ENCODE measurements around the gene S100A9.
A peak's percentile ranks its signal among the peaks of the same experiment; 100 is the strongest.
"Not testable (repeated sequence)": the region's sequence is repeated elsewhere in the genome, so short reads cannot be mapped to it uniquely, and the experiment has no call there.

The S100A9 gene

DNA sequence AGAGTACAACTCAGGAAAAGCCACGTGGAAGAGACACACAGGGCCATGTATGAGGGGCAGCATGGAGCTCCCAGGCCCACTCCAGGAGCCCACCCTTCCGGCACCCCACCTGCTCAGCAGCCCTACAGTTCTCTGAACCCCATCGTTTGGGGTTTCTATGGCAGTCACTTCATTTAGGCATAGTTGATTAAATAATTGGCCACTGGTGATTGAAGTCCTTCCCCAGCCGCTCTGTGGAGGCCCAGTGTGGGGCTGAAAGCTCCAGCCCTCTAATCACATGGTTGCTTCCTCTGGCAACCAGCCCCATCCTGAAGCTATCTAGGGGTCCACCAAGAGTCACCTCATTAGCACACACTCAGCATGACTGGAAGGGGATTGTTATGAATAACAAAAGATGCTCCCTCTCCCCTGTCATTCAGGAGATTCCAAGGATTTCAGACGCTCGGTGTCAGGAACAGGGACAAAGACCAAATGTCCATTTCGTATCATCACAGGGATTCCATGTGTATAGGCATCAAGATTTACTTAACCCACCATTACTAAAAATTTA is 46.5 kb downstream of the S100A9 start:
- no peak overlapping the region for H3K27ac ChIP-seq (ENCODE audit: insufficient read depth in 1 of 2, low read depth in 1 of 2, low read length in 2 of 2, poor library complexity in 1 of 2, severe bottlenecking in 2 of 2)
- H3K36me3 ChIP-seq (ENCODE audit: control insufficient read depth in 4 of 4, insufficient read depth in 4 of 4, low read length in 3 of 4), result no peaks in the 10 kb centered on the region
- H3K9me3 ChIP-seq (ENCODE audit: control extremely low read depth in 1 of 5, control insufficient read depth in 4 of 5, insufficient read depth in 2 of 5, low read depth in 1 of 5, low read length in 4 of 5), result no peaks in the 10 kb centered on the region
- H3K4me1 ChIP-seq (ENCODE audit: control extremely low read depth in 1 of 4, control insufficient read depth in 4 of 4, insufficient read depth in 4 of 4, low read length in 3 of 4), result no peaks in the 10 kb centered on the region
- peaks cover 0 to 3% (median 3%) of the 10 kb centered on the region in 5 experiments for H3K27me3 ChIP-seq (replicated peaks in 2 of 5; ENCODE audit: control insufficient read depth in 4 of 5, insufficient read depth in 5 of 5, low read length in 4 of 5)
- 98% methylated on average over 6 of the region's 7 CpGs for WGBS (ENCODE audit: insufficient coverage)
- no peak overlapping the region for H3K4me3 ChIP-seq (ENCODE audit: control insufficient read depth in 1 of 7, extremely low read depth in 1 of 7, insufficient read depth in 4 of 7, low read depth in 2 of 7, low read length in 6 of 7)
- POLR2A ChIA-PET, result no interaction called here
- DNase-seq, result no peak
- CTCF ChIA-PET, result interaction anchor here (1.1 to 7.8 kb wide), 7 partner anchors 11 to 55 kb away, joined by 3 to 97 read pairs (median 3); partner anchors contain the start of genes PGLYRP4, S100A12, S100A8 and S100A9

- peak; percentile 50 to 75 (median 72) for DNase-seq
- peaks cover 0 to 4% (median 3%) of the 10 kb centered on the region in 5 experiments for H3K27me3 ChIP-seq (replicated peaks in 2 of 5; ENCODE audit: control insufficient read depth in 4 of 5, insufficient read depth in 5 of 5, low read length in 4 of 5)
- ChIA-PET CTCF (interaction anchor here (1.1 to 7.8 kb wide), 4 partner anchors 11 to 56 kb away, joined by 3 to 97 read pairs (median 4); partner anchors contain the start of genes PGLYRP4 and S100A9), POLR2A (no interaction called here)
- H3K4me1 ChIP-seq (ENCODE audit: control extremely low read depth in 1 of 4, control insufficient read depth in 4 of 4, insufficient read depth in 4 of 4, low read length in 3 of 4), result no peaks in the 10 kb centered on the region
- no peaks in the 10 kb centered on the region for H3K36me3 ChIP-seq (ENCODE audit: control insufficient read depth in 4 of 4, insufficient read depth in 4 of 4, low read length in 3 of 4)
- no peak overlapping the region for H3K4me3 ChIP-seq (ENCODE audit: control insufficient read depth in 1 of 7, extremely low read depth in 1 of 7, insufficient read depth in 4 of 7, low read depth in 2 of 7, low read length in 6 of 7)
- H3K9me3 ChIP-seq (ENCODE audit: control extremely low read depth in 1 of 5, control insufficient read depth in 4 of 5, insufficient read depth in 2 of 5, low read depth in 1 of 5, low read length in 4 of 5), result no peaks in the 10 kb centered on the region
- 36% methylated on average over 15 of the region's 15 CpGs for WGBS (ENCODE audit: insufficient coverage)
- no peak overlapping the region for H3K27ac ChIP-seq (ENCODE audit: insufficient read depth in 1 of 2, low read depth in 1 of 2, low read length in 2 of 2, poor library complexity in 1 of 2, severe bottlenecking in 2 of 2)
Measured at GRCh38 chr1:153404768-153405167, 47.1 kb downstream of the S100A9 start.

- H3K9me3 ChIP-seq (ENCODE audit: control extremely low read depth in 1 of 5, control insufficient read depth in 4 of 5, insufficient read depth in 2 of 5, low read depth in 1 of 5, low read length in 4 of 5); POLR2A ChIA-PET; H3K4me1 ChIP-seq (ENCODE audit: control extremely low read depth in 1 of 4, control insufficient read depth in 4 of 4, insufficient read depth in 4 of 4, low read length in 3 of 4); H3K27me3 ChIP-seq (replicated peaks in 2 of 5; ENCODE audit: control insufficient read depth in 4 of 5, insufficient read depth in 5 of 5, low read length in 4 of 5); H3K36me3 ChIP-seq (ENCODE audit: control insufficient read depth in 4 of 4, insufficient read depth in 4 of 4, low read length in 3 of 4); H3K27ac ChIP-seq (ENCODE audit: insufficient read depth in 1 of 2, low read depth in 1 of 2, low read length in 2 of 2, poor library complexity in 1 of 2, severe bottlenecking in 2 of 2); DNase-seq; H3K4me3 ChIP-seq (ENCODE audit: control insufficient read depth in 1 of 7, extremely low read depth in 1 of 7, insufficient read depth in 4 of 7, low read depth in 2 of 7, low read length in 6 of 7): not testable (repeated sequence)
- WGBS (ENCODE audit: insufficient coverage), result 87% methylated on average over 3 of the region's 6 CpGs
- CTCF ChIA-PET, result interaction anchor here (1.2 to 7.8 kb wide), 4 partner anchors 10 to 52 kb away, joined by 4 to 97 read pairs (median 6); partner anchors contain the start of genes S100A8 and S100A9
Measured at GRCh38 chr1:153405825-153406599, 48.4 kb downstream of the S100A9 start.

DNA sequence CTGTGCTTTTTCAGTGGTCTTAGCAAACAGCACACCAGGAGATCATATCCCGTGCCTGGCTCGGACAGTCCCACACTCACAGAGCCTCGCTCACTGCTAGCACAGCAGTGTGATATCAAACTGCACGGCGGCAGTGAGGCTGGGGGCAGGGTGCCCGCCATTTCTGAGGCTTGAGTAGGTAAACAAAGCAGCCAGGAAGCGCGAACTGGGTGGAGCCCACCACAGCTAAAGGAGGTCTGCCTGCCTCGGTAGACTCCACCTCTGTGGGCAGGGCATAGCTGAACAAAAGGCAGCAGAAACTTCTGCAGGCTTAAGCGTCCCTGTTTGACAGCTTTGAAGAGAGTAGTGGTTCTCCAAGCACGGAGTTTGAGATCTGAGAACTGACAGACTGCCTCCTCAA is 49.6 kb downstream of the S100A9 start:
- 67% methylated on average over 8 of the region's 11 CpGs for WGBS (ENCODE audit: insufficient coverage)
- CTCF ChIA-PET, result interaction anchor here (1.1 to 7.8 kb wide), 6 partner anchors 11 to 88 kb away, joined by 3 to 97 read pairs (median 6); partner anchors contain the start of genes S100A8 and S100A9

More for the DNA sequence above, 49.6 kb downstream of the S100A9 start:
- H3K9me3 ChIP-seq (ENCODE audit: control extremely low read depth in 1 of 5, control insufficient read depth in 4 of 5, insufficient read depth in 2 of 5, low read depth in 1 of 5, low read length in 4 of 5); H3K27ac ChIP-seq (ENCODE audit: insufficient read depth in 1 of 2, low read depth in 1 of 2, low read length in 2 of 2, poor library complexity in 1 of 2, severe bottlenecking in 2 of 2); DNase-seq; H3K4me3 ChIP-seq (ENCODE audit: control insufficient read depth in 1 of 7, extremely low read depth in 1 of 7, insufficient read depth in 4 of 7, low read depth in 2 of 7, low read length in 6 of 7); H3K36me3 ChIP-seq (ENCODE audit: control insufficient read depth in 4 of 4, insufficient read depth in 4 of 4, low read length in 3 of 4); H3K4me1 ChIP-seq (ENCODE audit: control extremely low read depth in 1 of 4, control insufficient read depth in 4 of 4, insufficient read depth in 4 of 4, low read length in 3 of 4); POLR2A ChIA-PET; H3K27me3 ChIP-seq (replicated peaks in 2 of 5; ENCODE audit: control insufficient read depth in 4 of 5, insufficient read depth in 5 of 5, low read length in 4 of 5): not testable (repeated sequence)
